Stimulated activated CD8-positive, alpha-beta memory T cell treated with anti-CD3 and anti-CD28 coated beads, Interleukin-15, amount 100 ng/mL, for 48 hours (primary cell): ENCODE data around the gene SELL.
"Not testable (repeated sequence)": the region's sequence is repeated elsewhere in the genome, so short reads cannot be mapped to it uniquely, and the experiment has no call there.

Experiments used
- DNase-seq, 2 donors: peaks; one replicate each; pipeline ENCODE4 v3.0.0-alpha.2; 2020; ENCODE audit warnings: low read depth in 2 of 2

The SELL gene

DNA sequence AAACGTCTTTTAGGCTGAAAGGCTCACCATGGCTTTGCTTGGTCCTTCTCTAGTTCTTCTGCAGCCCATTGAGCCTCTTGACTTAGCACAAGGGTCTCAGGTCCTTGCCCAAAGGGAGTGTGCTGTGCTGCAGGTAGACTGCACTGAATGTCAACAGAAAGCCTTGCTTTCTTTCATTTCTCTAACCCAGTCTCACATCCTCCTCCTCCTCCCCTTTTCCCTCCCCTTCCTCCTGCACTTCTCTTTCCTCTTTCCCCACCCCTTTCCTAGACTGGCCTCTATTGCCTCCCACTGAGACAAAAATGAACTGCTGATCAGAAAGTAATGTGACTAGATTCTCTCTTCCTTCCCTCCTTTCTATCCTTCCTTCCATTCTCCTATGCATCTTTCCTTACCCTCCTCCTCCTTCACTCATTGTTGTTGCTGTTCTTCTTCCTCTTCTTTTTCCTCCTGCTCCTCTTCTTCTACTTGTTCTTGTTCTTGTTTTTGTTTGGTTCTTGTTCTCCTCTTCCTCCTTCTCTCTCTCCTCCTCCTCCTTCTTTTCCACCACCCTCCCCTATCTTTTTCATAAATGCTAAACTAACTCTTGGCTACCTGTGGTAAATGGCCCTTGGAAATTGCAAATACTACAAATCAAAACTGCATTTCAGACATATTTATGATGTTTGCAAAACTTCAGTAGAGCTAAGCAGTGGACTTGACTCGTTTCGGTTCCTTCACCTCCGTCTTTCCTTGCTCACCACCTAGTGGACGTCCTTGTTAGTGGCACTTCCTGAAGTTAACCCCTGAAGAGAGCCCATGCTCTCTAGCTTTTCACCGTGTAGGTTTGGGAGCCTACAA lies at the start of gene SELL:
TSS of gene SELL (minus strand) at position 152 of the 840 bp plus-strand sequence. CDS start at position 30, 122 bp downstream.
- DNase-seq = peak in 1 of 2 donors; percentile 52

DNA sequence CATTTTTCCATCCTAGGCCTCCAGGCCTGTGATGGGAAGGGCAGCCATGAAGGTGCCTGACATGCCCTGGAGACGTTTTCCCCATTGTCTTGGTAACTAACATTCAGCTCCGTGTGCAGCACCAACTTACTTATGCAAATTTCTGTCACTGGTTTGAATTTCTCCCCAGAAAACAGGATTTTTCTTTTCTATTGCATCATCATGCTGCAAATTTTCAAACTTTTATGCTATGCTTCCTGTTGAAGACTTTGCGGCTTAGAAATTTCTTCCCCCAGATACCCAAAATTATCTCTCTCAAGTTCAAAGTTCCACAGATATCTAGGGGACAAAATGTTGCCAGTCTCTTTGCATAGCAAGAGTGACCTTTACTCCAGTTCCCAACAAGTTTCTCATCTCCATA lies 47.6 kb upstream of the SELL start:
- no peak for DNase-seq

DNA sequence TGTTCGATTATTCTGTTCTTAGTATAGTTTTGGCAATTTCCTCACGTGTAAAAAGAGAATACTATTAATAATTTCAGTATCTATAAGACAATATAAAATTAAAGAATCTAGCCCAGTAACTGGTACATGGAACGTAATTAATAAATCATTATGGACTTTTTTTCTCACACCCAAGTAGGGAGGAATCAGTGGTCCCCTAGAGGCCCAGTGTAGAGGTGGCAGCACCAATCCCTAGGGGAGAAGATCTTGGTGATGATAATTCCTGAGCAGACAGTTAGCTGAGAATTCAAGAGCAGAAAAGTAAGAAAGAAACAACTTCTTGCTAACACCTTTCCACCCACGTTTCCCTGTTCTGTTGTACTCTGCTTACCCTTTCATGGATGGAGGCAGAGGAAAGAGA lies 42.1 kb upstream of the SELL start:
- DNase-seq = no peak

DNA sequence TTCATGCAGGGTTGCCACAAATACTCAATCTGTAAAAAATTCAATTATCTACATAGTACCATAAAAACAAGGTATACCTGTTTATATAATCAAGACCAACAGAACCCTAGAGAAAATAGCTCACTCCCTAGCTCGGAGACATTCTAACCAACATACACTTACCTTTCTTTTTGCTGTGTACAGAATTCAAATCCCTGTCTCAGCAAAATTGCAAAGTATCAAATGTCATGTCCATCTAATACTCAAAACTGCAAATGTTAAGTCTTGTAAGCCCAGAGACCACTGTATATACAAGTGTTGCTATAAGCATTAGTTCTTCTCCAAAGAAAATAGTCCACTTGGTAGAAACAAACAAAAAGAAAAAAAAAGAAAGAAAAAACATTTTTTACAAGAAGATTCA lies 38.6 kb upstream of the SELL start:
- DNase-seq = no peak

DNA sequence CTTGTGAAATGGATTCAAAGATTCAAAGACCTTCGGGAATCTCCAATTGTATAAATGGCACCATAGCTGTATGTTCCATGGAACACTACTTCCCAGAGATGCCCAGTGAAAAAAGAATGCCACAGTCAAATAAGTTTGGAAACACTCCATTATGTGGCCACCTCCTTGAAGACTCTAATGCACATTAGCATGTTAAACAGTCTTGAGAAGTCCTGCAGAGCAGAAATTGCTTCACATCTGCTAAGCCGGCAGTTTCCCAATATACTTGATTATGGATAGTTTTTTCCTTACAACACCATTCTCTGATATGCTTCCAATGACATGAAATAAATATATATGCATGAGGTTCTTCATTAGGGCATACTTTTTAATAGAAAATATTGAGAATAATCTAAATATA lies 35.1 kb upstream of the SELL start:
- no peak for DNase-seq

DNA sequence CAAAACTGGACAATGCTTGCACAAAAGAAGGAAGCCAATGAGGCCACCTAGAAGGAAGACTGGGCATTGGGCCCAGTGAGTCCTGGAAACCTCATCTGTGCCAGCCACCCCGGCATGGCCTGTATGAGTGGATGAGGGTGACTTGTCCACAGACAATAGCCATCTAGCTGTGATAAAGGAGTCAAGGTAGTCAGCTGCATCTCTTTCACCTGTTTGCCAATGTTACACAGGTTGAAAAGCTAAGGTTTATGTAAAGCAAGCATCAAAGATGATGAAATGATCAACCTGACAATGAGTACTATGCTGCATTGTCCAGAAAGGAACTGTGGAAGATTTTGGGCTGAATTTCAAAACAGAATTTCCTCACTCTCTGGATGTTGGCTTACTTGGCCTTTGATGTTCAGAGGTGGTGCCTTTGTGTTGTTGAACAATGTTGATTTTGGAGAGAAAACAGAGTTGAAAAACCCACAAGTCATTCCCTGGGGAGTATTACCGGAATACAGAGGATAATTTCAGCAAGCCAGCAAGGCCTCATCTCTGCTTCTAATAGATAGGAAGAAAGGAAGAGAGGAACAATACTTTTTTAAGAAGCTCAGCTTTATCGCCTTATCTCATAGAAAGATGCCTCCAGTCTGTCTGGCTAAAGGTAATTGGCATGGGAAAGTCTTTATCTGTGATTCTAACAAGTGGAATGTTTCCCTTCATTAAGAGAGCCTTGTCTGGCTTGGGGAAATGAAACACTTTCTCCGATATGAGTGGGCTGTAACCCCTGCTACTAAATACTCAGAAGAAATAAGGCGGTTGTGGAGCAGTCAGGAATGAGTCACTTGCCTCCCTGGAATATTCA lies 33.8 kb upstream of the SELL start:
- no peak for DNase-seq

DNA sequence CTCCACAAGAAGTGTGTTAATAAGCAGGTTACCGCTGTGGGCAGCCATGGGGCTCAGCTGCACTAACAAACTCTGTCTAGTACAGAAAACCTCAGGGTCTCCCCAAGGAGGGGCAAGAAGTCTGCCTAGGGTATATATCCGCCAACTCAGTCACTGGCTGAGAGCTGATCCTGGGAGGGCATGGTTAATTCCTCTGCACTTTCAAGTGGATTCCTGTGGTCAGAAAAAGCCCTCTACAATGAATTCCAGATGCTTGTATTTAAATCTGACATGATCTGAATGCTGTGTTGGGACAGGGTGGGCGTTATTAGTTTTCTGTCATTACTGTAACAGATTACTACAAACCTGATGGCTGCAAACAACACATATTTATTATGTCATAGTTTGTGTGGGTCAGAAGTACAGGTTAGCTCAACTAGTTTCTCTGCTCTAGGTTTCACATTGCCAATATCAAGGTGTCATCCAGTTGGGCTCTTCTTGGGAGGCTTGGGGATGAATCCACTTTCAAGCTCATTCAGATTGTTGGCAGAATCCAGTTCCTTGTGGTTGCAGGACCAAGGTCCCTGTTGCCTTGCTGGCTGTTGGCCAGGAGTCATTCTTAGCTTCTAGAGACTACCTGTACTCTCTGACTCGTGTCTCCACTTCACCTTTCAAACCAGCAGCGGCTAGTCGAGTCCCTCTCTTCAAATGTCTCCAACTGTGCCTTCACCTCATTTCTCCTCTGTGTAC lies 30.4 kb upstream of the SELL start:
- no peak for DNase-seq

DNA sequence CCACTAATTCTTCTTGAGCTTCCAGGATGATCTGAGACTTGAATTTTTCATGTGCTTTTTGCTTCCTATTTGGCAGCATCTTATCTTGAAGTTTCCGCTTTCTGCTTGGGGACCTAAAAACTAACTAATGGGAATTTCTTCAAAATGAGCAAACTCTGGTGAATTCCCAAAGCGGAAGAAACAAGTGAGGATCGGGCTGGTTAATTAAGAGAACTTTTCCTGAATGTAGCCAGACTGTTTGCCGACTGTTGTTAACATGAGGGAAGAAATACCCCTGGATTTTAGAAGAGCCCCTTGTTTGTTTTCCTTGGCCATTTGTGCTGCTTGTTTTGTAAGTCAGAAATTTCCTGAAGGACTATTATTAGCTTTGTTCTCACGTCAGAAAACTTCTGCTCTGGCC lies 28.6 kb upstream of the SELL start:
- DNase-seq = no peak

DNA sequence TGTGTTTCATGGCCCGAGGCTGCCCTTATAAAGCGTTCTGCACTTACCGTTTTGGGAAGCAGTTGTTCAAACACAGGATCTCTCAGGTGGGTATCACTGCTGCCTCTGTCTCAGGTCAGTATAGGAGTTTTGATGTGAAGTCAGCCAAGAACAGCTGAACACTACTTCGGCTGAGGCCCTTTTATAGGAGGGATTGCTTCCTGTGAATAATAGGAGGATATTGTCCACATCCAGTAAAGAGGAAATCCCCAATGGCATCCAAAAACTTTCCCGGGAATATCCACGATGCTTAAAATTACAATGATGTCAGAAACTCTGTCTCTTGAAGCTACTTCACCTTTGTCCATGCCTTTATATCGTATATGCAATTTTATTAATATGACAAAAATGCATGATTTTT lies 22.5 kb upstream of the SELL start, which contains the start of gene SELE:
TSS of gene SELE (minus strand) at position 156 of the 400 bp plus-strand sequence. CDS start 467 bp downstream, outside the sequence.
- DNase-seq = no peak

DNA sequence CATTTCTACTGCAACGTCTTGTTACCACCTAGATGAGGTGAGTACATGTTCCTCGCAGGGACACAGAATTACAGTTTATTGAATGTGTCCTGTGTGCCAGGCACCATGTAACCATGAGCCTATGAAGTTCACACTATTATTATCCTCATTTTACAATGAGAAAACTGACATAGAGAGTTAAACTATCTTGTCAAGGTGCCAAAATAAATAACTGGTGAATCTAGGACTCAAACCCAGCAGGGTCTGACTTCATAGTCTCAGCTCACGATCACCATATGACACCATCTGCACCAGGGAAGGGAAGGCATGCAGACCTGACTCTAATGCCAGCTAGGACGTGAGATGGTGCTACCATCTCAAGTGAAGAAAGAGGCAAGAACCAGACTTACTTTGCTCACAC lies 20.0 kb upstream of the SELL start:
- no peak for DNase-seq

DNA sequence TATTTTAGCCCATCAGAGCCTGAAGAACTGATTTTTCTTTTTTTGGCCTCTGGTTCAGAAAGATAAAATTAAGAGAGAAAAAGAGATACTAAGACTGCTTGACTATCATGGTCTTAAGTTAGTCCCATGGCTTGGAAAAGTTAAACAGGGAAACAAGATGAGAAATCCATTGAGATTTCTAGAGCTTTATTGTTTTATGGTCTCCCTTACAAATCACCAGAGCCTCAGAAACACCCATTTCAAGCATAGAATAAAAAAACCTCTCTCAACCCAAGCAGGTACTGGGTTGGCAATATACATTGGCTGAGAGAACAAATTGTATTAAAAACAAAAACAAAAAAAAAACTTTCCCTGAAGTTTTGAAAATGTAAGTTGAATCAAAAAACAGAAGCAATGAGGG lies 18.6 kb upstream of the SELL start:
- DNase-seq = no peak

DNA sequence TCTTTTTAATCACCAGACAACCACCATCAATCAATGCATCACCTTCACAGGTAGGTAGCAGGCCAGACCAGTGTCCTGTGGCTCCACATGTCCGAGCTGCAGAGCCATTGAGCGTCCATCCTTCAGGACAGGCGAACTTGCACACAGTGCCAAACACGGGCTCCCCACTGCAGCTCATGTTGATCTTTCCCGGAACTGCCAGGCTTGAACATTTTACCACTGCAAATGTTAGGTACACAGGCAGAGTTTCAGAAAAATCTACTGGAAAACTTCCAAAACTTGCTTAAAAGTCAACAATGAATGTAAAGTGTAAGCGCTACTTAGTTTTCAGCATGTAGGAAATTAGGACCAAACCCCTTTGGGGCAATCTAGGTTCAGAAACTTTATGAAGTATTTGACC lies 15.9 kb upstream of the SELL start:
- DNase-seq = no peak

DNA sequence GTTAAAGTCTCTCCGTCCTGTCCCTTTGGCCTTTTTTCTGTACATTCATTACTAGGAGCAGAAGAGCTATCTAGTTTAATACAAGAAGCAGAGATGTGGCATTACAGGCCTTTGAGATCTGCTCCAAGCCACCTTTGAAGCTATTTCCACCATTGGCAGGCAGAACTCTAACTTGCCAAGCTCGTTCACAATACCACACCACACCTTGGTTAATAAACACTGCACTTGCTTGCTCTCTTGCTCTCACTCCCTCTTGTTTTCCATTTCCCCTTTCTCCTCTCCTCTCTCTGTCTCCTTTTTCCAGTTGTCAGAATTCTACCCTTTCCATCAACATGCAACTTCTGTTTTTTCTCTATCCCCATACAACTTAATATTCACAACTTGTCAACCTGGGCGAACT lies 15.4 kb upstream of the SELL start:
- DNase-seq = no peak

DNA sequence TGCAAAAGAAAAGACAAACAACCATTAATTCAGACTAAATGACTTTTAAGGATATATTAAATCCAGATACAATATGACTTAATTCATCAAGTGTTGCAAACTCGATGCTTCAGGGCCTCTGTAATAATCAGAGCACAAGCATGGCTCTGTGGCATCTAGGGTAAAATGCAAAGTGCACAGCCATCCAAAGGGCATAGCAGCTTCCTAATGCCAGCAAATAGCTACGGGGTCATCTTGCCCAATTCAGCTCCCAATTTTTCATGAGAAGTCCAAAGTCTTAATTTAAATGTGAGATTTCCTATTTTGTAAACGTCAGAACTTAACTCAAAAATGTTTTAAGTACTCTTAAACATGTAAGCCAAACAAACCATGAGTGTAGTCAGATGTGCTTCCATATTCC lies 14.5 kb upstream of the SELL start:
- no peak for DNase-seq

DNA sequence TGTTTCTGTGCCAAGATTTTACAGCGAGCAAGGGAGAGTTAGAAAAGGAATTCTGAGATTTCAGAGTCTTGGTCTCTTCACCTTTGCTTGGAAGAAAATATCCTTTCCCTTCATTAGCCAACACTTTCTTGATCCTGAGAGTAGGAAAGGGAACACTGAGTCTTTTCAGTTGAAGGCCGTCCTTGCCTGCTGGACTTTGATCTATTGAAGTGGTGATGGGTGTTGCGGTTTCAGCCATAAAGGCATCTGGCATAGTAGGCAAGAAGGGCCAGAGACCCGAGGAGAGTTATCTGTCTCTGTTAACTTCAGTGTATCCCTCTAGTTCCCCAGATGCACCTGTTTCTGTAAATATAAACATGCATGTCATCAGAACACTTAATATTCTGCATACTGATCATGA lies 12.7 kb upstream of the SELL start:
- DNase-seq = no peak

DNA sequence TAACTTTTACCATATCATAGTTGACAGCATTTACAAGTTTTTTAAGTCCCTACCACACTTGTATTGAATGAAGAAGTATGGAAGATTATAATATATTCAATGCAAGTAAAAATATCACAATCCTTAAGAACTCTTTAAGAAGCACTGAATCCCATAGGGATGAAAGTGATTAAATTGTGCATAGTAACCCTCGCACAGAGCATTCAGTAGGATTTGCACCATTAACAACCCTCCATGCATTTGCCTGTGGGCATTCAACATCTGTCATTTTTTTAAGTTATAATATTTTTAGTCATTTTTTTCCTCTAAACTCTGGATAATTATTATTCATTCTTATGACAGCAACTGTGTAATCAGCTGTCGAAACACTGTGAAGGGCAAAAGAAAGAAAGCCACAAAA lies 12.3 kb upstream of the SELL start:
- DNase-seq = no peak

DNA sequence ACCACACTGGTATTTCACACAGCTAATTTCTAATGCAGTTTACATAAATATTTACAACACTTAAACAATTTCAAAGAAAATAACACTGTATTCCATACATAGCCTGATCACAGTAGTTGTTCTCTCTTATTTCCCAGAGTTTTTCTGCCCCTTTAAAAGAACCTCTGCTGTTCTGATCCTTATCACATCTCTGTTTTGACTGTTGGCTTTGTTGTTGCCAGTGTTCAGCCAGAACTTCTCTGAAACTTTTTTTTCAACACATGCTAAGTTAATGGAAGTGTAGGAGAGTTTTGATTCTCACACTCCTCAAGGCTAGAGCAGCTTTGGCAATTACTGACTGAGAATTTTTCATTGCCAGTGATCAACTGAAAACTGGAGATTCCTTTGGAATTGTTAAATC lies 11.4 kb upstream of the SELL start:
- no peak for DNase-seq

DNA sequence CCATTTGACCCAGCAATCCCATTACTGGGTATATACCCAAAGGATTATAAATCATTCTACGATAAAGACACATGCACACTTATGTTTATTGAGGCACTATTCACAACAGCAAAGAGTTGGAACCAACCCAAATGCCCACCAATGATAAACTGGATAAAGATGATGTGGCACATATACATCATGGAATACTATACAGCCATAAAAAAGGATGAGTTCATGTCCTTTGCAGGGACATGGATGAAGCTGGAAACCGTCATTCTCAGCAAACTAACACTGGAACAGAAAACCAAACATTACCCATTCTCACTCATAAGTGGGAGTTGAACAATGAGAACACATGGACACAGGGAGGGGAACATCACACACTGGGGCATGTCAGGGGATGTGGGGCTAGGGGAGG lies 3.7 kb upstream of the SELL start:
- not testable (repeated sequence) for DNase-seq

DNA sequence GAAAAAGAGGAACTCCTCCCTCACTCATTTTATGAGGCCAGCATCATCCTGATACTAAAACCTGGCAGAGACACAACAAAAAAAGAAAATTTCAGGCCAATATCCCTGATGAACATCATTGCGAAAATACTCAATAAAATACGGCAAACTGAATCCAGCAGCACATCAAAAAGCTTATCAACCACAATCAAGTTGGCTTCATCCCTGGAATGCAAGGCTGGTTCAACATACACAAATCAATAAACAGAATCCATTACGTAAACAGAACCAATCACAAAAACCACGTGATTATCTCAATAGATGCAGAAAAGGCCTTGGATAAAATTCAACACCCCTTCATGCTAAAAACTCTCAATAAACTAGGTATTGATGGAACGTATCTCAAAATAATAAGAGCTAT lies 1.7 kb upstream of the SELL start:
- DNase-seq = not testable (repeated sequence)

DNA sequence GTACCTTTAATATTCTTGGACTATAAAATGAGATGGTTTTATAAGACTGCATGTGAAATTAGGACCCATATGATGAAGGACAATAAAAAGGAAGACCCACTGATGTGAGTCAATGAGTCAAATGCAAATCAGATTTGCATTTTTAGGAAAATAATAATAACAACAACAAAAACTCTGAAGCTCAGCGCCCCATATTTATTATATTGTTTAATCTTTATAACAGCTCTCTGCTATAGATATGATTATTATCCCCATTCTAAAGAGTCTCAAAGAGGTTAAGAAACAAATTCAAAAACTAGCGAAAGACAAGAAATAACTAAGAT lies 850 bp upstream of the SELL start:
- DNase-seq = no peak

DNA sequence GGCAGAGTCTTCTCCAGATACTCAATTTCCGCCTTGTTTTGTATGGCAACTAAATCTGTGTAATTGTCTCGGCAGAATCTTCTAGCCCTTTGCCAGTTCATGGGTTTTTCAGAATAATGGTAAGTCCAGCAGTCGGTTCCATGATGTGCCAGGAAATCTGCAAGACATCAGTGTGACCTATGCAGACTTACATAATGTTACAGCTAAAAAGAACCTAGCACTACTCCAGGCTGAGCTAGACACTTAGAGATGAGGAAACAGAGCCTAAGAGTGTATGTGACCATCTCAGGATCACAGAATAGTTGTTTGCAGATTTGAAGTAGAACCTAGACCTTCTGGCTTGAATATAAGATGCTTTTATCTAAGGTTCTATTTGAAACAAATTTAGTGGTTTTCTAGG lies 2.8 kb downstream of the SELL start:
- DNase-seq = no peak

DNA sequence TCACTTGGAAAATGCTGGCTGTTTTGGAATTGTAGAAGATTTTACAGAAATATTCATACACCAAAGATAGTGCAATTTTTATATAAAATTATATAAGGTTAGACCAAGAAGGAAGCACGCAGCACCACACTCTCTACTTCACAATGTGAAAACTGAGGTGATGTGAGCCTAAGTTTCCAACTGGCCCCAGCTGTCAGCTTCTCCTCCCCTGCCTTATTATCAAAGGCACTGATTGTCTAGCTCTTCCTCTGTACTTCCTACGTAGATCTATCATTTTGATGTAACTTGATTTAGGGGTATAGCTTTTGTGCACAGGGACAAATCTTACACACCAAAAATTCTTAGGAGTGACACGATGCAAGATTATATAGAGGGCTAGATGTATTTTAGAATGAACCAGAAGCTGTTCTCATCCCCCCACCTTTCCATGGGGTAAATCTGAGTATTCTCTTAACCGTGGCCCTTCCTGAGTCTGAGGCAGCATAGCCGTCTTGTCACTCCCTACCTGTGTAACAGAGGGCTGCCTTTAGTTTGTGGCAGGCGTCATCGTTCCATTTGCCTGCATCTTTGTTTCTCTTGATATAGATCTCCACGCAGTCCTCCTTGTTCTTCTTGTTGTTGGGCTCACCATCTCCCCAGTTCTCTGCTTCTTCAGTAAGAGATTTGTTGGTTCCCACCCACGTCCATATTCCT lies 3.4 kb downstream of the SELL start:
- no peak for DNase-seq
